ENCODE measurements around the gene CACNA1I.

CACNA1I gene

DNA sequence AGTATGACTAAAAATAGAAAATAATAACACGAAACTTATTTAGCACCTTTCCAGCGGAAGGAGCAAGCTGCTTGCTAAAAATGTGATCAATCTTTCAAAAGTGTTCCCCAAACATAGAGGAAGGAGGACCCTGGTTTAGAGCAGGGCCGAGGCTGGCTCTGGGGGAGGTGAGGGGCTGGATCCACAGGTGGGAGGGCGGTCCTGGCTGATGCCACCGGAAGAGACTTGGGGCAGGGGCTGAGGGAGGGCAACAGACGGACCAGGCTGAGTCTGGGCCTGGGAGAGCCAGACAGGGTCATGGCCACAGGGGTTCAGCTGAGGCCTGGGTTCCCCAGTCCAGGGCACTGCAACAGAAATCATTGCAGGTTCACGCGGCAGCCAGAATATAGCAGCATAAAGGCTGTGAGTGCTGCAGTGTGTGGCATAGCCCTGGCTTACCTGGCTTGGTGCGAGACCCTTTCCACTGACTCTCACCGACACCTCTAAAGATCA, 143.3 kb downstream of the CACNA1I start:
- H3K9ac ChIP-seq (ENCODE audit: low read length in 2 of 2) = no peak overlapping the region
- H3K36me3 ChIP-seq (ENCODE audit: control insufficient read depth in 2 of 2, insufficient read depth in 2 of 2, low read length in 2 of 2) = no peaks in the 10 kb centered on the region
- H3K4me1 ChIP-seq (ENCODE audit: control insufficient read depth, insufficient read depth, low read length) = peaks cover 2% of the 10 kb centered on the region
- no peaks in the 10 kb centered on the region for H3K9me3 ChIP-seq (ENCODE audit: control insufficient read depth in 2 of 2, low read length in 2 of 2)
- no peak overlapping the region for H3K4me3 ChIP-seq (ENCODE audit: low read length in 2 of 2)
- H3K27me3 ChIP-seq (ENCODE audit: control insufficient read depth in 1 of 2, insufficient read depth in 2 of 2, low read length in 2 of 2) = peaks cover 3 to 12% of the 10 kb centered on the region in 2 donors
- no peak overlapping the region for H3K27ac ChIP-seq (ENCODE audit: low read length)

GRCh38 chr22:39714321-39714720, 143.8 kb downstream of the CACNA1I start:
- no peaks in the 10 kb centered on the region for H3K9me3 ChIP-seq (ENCODE audit: control insufficient read depth in 2 of 2, low read length in 2 of 2)
- no peak overlapping the region for H3K27ac ChIP-seq (ENCODE audit: low read length)
- H3K36me3 ChIP-seq (ENCODE audit: control insufficient read depth in 2 of 2, insufficient read depth in 2 of 2, low read length in 2 of 2) = no peaks in the 10 kb centered on the region
- H3K4me1 ChIP-seq (ENCODE audit: control insufficient read depth, insufficient read depth, low read length) = peaks cover 2% of the 10 kb centered on the region
- peaks cover 1 to 12% of the 10 kb centered on the region in 2 donors for H3K27me3 ChIP-seq (ENCODE audit: control insufficient read depth in 1 of 2, insufficient read depth in 2 of 2, low read length in 2 of 2)
- H3K9ac ChIP-seq (ENCODE audit: low read length in 2 of 2) = no peak overlapping the region
- H3K4me3 ChIP-seq (ENCODE audit: low read length in 2 of 2) = no peak overlapping the region

DNA sequence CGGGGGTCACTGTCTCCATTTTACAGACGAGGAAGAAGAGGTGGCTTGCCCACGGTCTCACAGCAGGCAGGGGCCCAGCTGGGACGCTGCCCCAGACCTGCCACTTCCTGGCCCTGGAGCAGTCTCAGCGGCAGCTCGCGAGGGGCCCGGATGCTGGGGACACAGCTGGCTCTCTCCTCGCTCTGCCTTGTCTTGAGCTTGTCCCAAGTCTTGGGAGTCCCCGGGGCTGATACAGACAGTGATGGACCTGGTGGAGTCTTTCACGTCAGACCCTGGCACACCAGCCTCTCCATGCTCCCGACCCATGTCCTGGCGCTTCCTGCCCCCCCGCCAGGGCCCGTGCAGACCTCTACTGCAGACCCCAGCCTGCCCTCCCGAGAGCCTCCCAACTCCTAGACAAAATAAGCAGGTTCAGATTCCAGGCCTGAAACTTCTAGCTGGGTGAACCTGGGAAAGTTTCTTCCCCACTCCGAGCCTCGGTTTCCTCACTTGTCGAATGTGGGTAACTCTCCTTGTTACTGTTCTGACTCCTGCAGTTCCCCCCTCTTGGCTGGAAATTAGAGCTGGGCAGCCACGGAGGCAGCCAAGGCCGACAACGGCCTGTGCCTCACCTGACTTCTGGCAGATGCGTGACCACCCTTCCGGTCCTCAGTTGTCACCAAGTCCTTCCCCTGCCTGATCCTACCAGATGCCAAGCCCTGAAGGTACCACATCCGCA, 145.4 kb downstream of the CACNA1I start:
- no peak overlapping the region for H3K9ac ChIP-seq (ENCODE audit: low read length in 2 of 2)
- H3K36me3 ChIP-seq (ENCODE audit: control insufficient read depth in 2 of 2, insufficient read depth in 2 of 2, low read length in 2 of 2) = no peaks in the 10 kb centered on the region
- H3K9me3 ChIP-seq (ENCODE audit: control insufficient read depth in 2 of 2, low read length in 2 of 2) = no peaks in the 10 kb centered on the region
- H3K4me1 ChIP-seq (ENCODE audit: control insufficient read depth, insufficient read depth, low read length) = peaks cover 2% of the 10 kb centered on the region
- H3K27ac ChIP-seq (ENCODE audit: low read length) = no peak overlapping the region
- peaks cover 0 to 14% of the 10 kb centered on the region in 2 donors for H3K27me3 ChIP-seq (ENCODE audit: control insufficient read depth in 1 of 2, insufficient read depth in 2 of 2, low read length in 2 of 2)
- no peak overlapping the region for H3K4me3 ChIP-seq (ENCODE audit: low read length in 2 of 2)

GRCh38 chr22:39716534-39716933, 146.0 kb downstream of the CACNA1I start:
- Histone ChIP-seq H3K27ac (ENCODE audit: low read length) (no peak overlapping the region), H3K9ac (ENCODE audit: low read length in 2 of 2) (no peak overlapping the region), H3K36me3 (ENCODE audit: control insufficient read depth in 2 of 2, insufficient read depth in 2 of 2, low read length in 2 of 2) (no peaks in the 10 kb centered on the region), H3K4me3 (ENCODE audit: low read length in 2 of 2) (no peak overlapping the region), H3K27me3 (ENCODE audit: control insufficient read depth in 1 of 2, insufficient read depth in 2 of 2, low read length in 2 of 2) (peaks cover 0 to 13% of the 10 kb centered on the region in 2 donors), H3K9me3 (ENCODE audit: control insufficient read depth in 2 of 2, low read length in 2 of 2) (no peaks in the 10 kb centered on the region), H3K4me1 (ENCODE audit: control insufficient read depth, insufficient read depth, low read length) (no peaks in the 10 kb centered on the region)

GRCh38 chr22:39717099-39717498, 146.5 kb downstream of the CACNA1I start:
- no peaks in the 10 kb centered on the region for H3K4me1 ChIP-seq (ENCODE audit: control insufficient read depth, insufficient read depth, low read length)
- H3K27ac ChIP-seq (ENCODE audit: low read length) = no peak overlapping the region
- H3K36me3 ChIP-seq (ENCODE audit: control insufficient read depth in 2 of 2, insufficient read depth in 2 of 2, low read length in 2 of 2) = no peaks in the 10 kb centered on the region
- no peak overlapping the region for H3K9ac ChIP-seq (ENCODE audit: low read length in 2 of 2)
- H3K9me3 ChIP-seq (ENCODE audit: control insufficient read depth in 2 of 2, low read length in 2 of 2) = no peaks in the 10 kb centered on the region
- no peak overlapping the region for H3K4me3 ChIP-seq (ENCODE audit: low read length in 2 of 2)
- peaks cover 0 to 12% of the 10 kb centered on the region in 2 donors for H3K27me3 ChIP-seq (ENCODE audit: control insufficient read depth in 1 of 2, insufficient read depth in 2 of 2, low read length in 2 of 2)

- Histone ChIP-seq H3K4me3 (ENCODE audit: low read length in 2 of 2) (no peak overlapping the region), H3K9me3 (ENCODE audit: control insufficient read depth in 2 of 2, low read length in 2 of 2) (no peaks in the 10 kb centered on the region), H3K27ac (ENCODE audit: low read length) (no peak overlapping the region), H3K36me3 (ENCODE audit: control insufficient read depth in 2 of 2, insufficient read depth in 2 of 2, low read length in 2 of 2) (no peaks in the 10 kb centered on the region), H3K4me1 (ENCODE audit: control insufficient read depth, insufficient read depth, low read length) (no peaks in the 10 kb centered on the region), H3K27me3 (ENCODE audit: control insufficient read depth in 1 of 2, insufficient read depth in 2 of 2, low read length in 2 of 2) (peaks cover 0 to 7% of the 10 kb centered on the region in 2 donors), H3K9ac (ENCODE audit: low read length in 2 of 2) (no peak overlapping the region)
Measured at GRCh38 chr22:39718206-39718605, 147.7 kb downstream of the CACNA1I start.

DNA sequence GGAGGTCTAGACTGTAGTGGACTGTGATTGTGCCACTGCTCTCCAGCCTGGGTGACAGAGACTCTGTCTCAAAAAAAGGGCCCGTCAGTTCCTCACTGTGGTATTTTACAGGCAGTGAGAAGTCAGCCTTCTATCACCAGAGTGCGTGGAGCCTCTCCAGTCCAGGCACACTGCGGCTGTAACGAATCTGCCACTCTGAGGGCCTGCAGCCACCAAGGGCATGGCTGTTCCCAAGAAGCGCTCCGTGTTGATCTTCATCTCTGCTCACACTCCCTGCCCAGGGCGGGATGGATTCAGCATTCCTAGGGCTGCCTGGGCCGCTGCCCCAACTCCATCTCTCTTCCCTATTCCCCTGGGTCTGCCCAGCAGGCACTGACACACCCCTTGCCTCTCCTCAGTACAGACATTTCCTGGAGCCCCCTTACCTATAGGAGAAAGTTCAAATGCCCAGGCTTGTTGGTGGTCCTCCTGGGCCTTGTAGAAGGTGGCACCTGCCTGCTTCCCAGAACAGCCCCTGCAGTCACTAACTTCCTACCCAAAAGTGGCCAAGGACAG, 148.4 kb downstream of the CACNA1I start:
- H3K36me3 ChIP-seq (ENCODE audit: control insufficient read depth in 2 of 2, insufficient read depth in 2 of 2, low read length in 2 of 2) = no peaks in the 10 kb centered on the region
- peaks cover 2 to 8% of the 10 kb centered on the region in 2 donors for H3K27me3 ChIP-seq (ENCODE audit: control insufficient read depth in 1 of 2, insufficient read depth in 2 of 2, low read length in 2 of 2)
- H3K27ac ChIP-seq (ENCODE audit: low read length) = no peak overlapping the region
- no peak overlapping the region for H3K4me3 ChIP-seq (ENCODE audit: low read length in 2 of 2)
- no peaks in the 10 kb centered on the region for H3K9me3 ChIP-seq (ENCODE audit: control insufficient read depth in 2 of 2, low read length in 2 of 2)
- H3K9ac ChIP-seq (ENCODE audit: low read length in 2 of 2) = no peak overlapping the region
- H3K4me1 ChIP-seq (ENCODE audit: control insufficient read depth, insufficient read depth, low read length) = no peaks in the 10 kb centered on the region

GRCh38 chr22:39719559-39720450, 149.3 kb downstream of the CACNA1I start:
- H3K4me3 ChIP-seq (ENCODE audit: low read length in 2 of 2) = no peak overlapping the region
- no peak overlapping the region for H3K27ac ChIP-seq (ENCODE audit: low read length)
- no peak overlapping the region for H3K9ac ChIP-seq (ENCODE audit: low read length in 2 of 2)
- no peaks in the 10 kb centered on the region for H3K4me1 ChIP-seq (ENCODE audit: control insufficient read depth, insufficient read depth, low read length)
- H3K36me3 ChIP-seq (ENCODE audit: control insufficient read depth in 2 of 2, insufficient read depth in 2 of 2, low read length in 2 of 2) = no peaks in the 10 kb centered on the region
- no peaks in the 10 kb centered on the region for H3K9me3 ChIP-seq (ENCODE audit: control insufficient read depth in 2 of 2, low read length in 2 of 2)
- peaks cover 5 to 12% of the 10 kb centered on the region in 2 donors for H3K27me3 ChIP-seq (ENCODE audit: control insufficient read depth in 1 of 2, insufficient read depth in 2 of 2, low read length in 2 of 2)

GRCh38 chr22:39721206-39722031, 150.9 kb downstream of the CACNA1I start:
- peaks cover 7 to 16% of the 10 kb centered on the region in 2 donors for H3K27me3 ChIP-seq (ENCODE audit: control insufficient read depth in 1 of 2, insufficient read depth in 2 of 2, low read length in 2 of 2)

DNA sequence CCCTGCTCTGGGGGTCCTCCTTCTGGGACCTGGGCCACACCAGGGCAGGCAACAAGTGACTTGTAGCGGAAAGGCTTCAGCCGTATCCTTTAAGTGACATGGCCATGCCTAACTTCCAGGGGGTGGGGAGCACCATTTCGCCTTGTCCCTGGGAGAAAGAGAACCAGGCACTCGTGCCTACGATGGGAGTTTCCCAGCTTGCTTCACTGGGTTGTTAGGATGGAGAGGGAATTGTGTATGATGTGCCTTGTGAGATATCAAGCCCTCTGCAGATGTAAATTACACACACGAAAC, 151.4 kb downstream of the CACNA1I start:
- Histone ChIP-seq H3K4me3 (ENCODE audit: low read length in 2 of 2) (no peak overlapping the region), H3K27me3 (ENCODE audit: control insufficient read depth in 1 of 2, insufficient read depth in 2 of 2, low read length in 2 of 2) (peaks cover 9 to 19% of the 10 kb centered on the region in 2 donors), H3K9ac (ENCODE audit: low read length in 2 of 2) (no peak overlapping the region), H3K36me3 (ENCODE audit: control insufficient read depth in 2 of 2, insufficient read depth in 2 of 2, low read length in 2 of 2) (no peaks in the 10 kb centered on the region), H3K4me1 (ENCODE audit: control insufficient read depth, insufficient read depth, low read length) (no peaks in the 10 kb centered on the region), H3K27ac (ENCODE audit: low read length) (no peak overlapping the region), H3K9me3 (ENCODE audit: control insufficient read depth in 2 of 2, low read length in 2 of 2) (no peaks in the 10 kb centered on the region)

More at GRCh38 chr22:39721206-39722031, 150.9 kb downstream of the CACNA1I start:
- H3K36me3 ChIP-seq (ENCODE audit: control insufficient read depth in 2 of 2, insufficient read depth in 2 of 2, low read length in 2 of 2) = no peaks in the 10 kb centered on the region
- H3K9ac ChIP-seq (ENCODE audit: low read length in 2 of 2) = no peak overlapping the region
- H3K4me3 ChIP-seq (ENCODE audit: low read length in 2 of 2) = no peak overlapping the region
- no peaks in the 10 kb centered on the region for H3K4me1 ChIP-seq (ENCODE audit: control insufficient read depth, insufficient read depth, low read length)
- H3K27ac ChIP-seq (ENCODE audit: low read length) = no peak overlapping the region
- no peaks in the 10 kb centered on the region for H3K9me3 ChIP-seq (ENCODE audit: control insufficient read depth in 2 of 2, low read length in 2 of 2)

Measured in stomach smooth muscle (tissue), 2 donors.